GM12878 (cell line): Measurements from ENCODE around the gene N4BP3. TPM values are rescaled to one million over a fixed set of nuclear protein-coding genes. Genes with fewer than 3 reads are reported as not detected.

Experiments
- ATAC-seq: fragments of 200-7000 bp; cut with Tn5 transposase; 3 replicates; pipeline ENCODE4 v1.9.1; 2020; ENCODE audit warnings: mild to moderate bottlenecking, moderate library complexity
- BruUV-seq: library from RNA; stranded (reverse); fragments of 400-500 nt; replicated peaks from 2 replicates; lab custom pipeline; 2021; lab: Mats Ljungman, UMichigan
- CTCF ChIA-PET: fragments of 300-600 bp; sonication (Branson Sonifier 250); formaldehyde crosslinking; extraction: SDS; loops from one replicate; lab custom pipeline; 2021; ENCODE audit warnings: inconsistent platforms; lab: Yijun Ruan, JAX
- POLR2A ChIA-PET: fragments of 350-600 bp; formaldehyde crosslinking; extraction: SDS; loops from one replicate; lab custom pipeline; 2021; ENCODE audit warnings: inconsistent platforms; lab: Charles Lee
- RAD21 ChIA-PET: fragments of 300-600 bp; sonication (Branson Sonifier 250); formaldehyde crosslinking; loops from one replicate; lab custom pipeline; 2023; ENCODE audit warnings: antibody characterized with exemption; ENCODE audit not compliant: unreplicated experiment; lab: Charles Lee
- SMC1A ChIA-PET: fragments of 300-600 bp; sonication (Branson Sonifier 250); formaldehyde crosslinking; loops from one replicate; lab custom pipeline; 2023; ENCODE audit not compliant: unreplicated experiment, uncharacterized antibody; lab: Charles Lee
- DNase-seq: peaks from one replicate; pipeline ENCODE4 v3.0.0-alpha.2; 2011; ENCODE audit warnings: low read depth, low spot score
- FAIRE-seq: peaks from 3 replicates; lab custom pipeline; 2011; peaks lifted over from hg19 to GRCh38; lab: Jason Lieb, UNC
- H2AFZ ChIP-seq: 2 replicates; pipeline ENCODE4 v1.6.0; 2011; ENCODE audit warnings: low read depth, low read length, control low read depth; ENCODE audit not compliant: control insufficient read depth
- H3K27ac ChIP-seq: 2 replicates; pipeline ENCODE4 v1.5.1; 2011; ENCODE audit warnings: control low read depth; ENCODE audit not compliant: control insufficient read depth, insufficient read depth
- H3K27me3 ChIP-seq, 2 experiments: replicated peaks in 1 of 2; 2 replicates each; pipeline versions ENCODE4 v1.6.0 to v1.6.1; 2011; ENCODE audit warnings: low read length in 1 of 2; ENCODE audit not compliant: control insufficient read depth in 2 of 2, insufficient read depth in 2 of 2
- H3K36me3 ChIP-seq, 2 experiments: 2 replicates each; pipeline ENCODE4 v1.5.1; 2011; ENCODE audit warnings: low read length in 1 of 2; ENCODE audit not compliant: control insufficient read depth in 2 of 2, insufficient read depth in 2 of 2
- H3K4me1 ChIP-seq: 2 replicates; pipeline ENCODE4 v1.6.1; 2011; ENCODE audit warnings: mild to moderate bottlenecking, low read length, moderate library complexity, mixed read lengths; ENCODE audit not compliant: control insufficient read depth, insufficient read depth
- H3K4me2 ChIP-seq: 2 replicates; pipeline ENCODE4 v1.6.0; 2011; ENCODE audit warnings: control low read depth; ENCODE audit not compliant: control insufficient read depth, insufficient read depth
- H3K4me3 ChIP-seq: fragments of 200-600 bp; sonication (generic); 2 replicates; pipeline ENCODE4 v1.5.1; 2016
- H3K79me2 ChIP-seq: 2 replicates; pipeline ENCODE4 v1.6.0; 2011; ENCODE audit warnings: low read length; ENCODE audit not compliant: control insufficient read depth, insufficient read depth
- H3K9ac ChIP-seq: 2 replicates; pipeline ENCODE4 v1.8.0; 2011; ENCODE audit warnings: low read length, control low read depth, mixed read lengths; ENCODE audit not compliant: control insufficient read depth, insufficient read depth
- H3K9me3 ChIP-seq: replicated peaks from 3 replicates; pipeline ENCODE4 v1.5.1; 2011; ENCODE audit warnings: mild to moderate bottlenecking, low read length; ENCODE audit not compliant: control insufficient read depth, insufficient read depth
- H4K20me1 ChIP-seq: 2 replicates; pipeline ENCODE4 v1.6.0; 2011; ENCODE audit not compliant: control insufficient read depth, insufficient read depth
- CEBPB ChIP-seq, 2 experiments: fragments of 150-350 bp in 1 of 2; IDR thresholded peaks; 2 replicates each; pipeline ENCODE4 v1.6.1; 2012 to 2014; ENCODE audit warnings: low read depth in 2 of 2, low read length in 2 of 2, borderline replicate concordance in 1 of 2, inconsistent platforms in 1 of 2
- CHD1 ChIP-seq: IDR thresholded peaks from 2 replicates; pipeline ENCODE4 v1.6.1; 2012; ENCODE audit warnings: low read depth, low read length, improper control_type of control experiment
- KDM1A ChIP-seq: fragments of 200-600 bp; sonication (generic); IDR thresholded peaks from 2 replicates; pipeline ENCODE4 v1.6.1; 2016; ENCODE audit warnings: borderline replicate concordance
- MYC ChIP-seq: IDR thresholded peaks from 2 replicates; pipeline ENCODE4 v1.6.1; 2011; ENCODE audit warnings: mild to moderate bottlenecking, low read length, moderate library complexity, inconsistent platforms; ENCODE audit not compliant: insufficient read depth, insufficient replicate concordance, insufficient read length, severe bottlenecking
- PAX5 ChIP-seq: IDR thresholded peaks from 2 replicates; pipeline ENCODE4 v1.6.1; 2011; ENCODE audit warnings: low read depth, low read length, borderline replicate concordance
- WGBS: methylation state at CpG from one replicate; pipeline ENCODE4 v1.1.6; 2016; ENCODE audit warnings: low lambda C conversion rate; ENCODE audit not compliant: insufficient replicate concordance, insufficient coverage; ENCODE audit errors: missing lambda C conversion rate; 5-methylcytosine and 5-hydroxymethylcytosine counted together
- in situ Hi-C: fragments of 300-500 bp; cut with MboI; formaldehyde crosslinking; loops from 9 replicates; pipeline ENCODE4 v1.14.3; 2018; ENCODE audit warnings: mixed read lengths
- intact Hi-C: fragments of 100-400 bp; cut with micrococcal nuclease; formaldehyde crosslinking; loops from one replicate; pipeline ENCODE4 v1.14.2; 2022; ENCODE audit not compliant: unreplicated experiment
- polyA plus RNA-seq, 11 experiments: library from polyadenylated mRNA; depleted of rRNA in 4 of 11; unstranded in 6 of 11; stranded (reverse) in 5 of 11; fragments of >200 nt; fragmentation: Nextera tagmentation in 4 of 11; fragmentation: Illumina TruSeq in 1 of 11; extraction: Ambion mirVana in 4 of 11; extraction: Trizol in 1 of 11; gene quantifications; 1 replicate in 1 of 11; 2 replicates in 10 of 11; pipeline versions ENCODE4 v1.2.1 to v1.2.3, GENCODE V29; 2011 to 2016; ENCODE audit warnings: inconsistent platforms in 2 of 11, missing spikeins in 2 of 11, low read depth in 1 of 11
- total RNA-seq, 4 experiments: library from RNA; depleted of rRNA in 3 of 4; stranded (reverse); fragments of >200 nt in 3 of 4; fragmentation: Illumina TruSeq in 1 of 4; extraction: Trizol in 1 of 4; gene quantifications; 2 replicates each; pipeline versions ENCODE4 v1.2.1 to v1.2.3, GENCODE V29; 2013 to 2021
- TF ChIP-seq, protein P1 (sequence below): fragments of 150-350 bp; IDR thresholded peaks from 2 replicates; pipeline ENCODE4 v1.6.1; 2016; ENCODE audit warnings: low read depth, low read length

The N4BP3 gene
- total and polyA plus RNA-seq, 10 of the 15 experiments (the other 5 are each of a cell fraction or from before 2014, with no cell fraction given), result 0.06 to 13.0 (median 4.3) TPM

DNA sequence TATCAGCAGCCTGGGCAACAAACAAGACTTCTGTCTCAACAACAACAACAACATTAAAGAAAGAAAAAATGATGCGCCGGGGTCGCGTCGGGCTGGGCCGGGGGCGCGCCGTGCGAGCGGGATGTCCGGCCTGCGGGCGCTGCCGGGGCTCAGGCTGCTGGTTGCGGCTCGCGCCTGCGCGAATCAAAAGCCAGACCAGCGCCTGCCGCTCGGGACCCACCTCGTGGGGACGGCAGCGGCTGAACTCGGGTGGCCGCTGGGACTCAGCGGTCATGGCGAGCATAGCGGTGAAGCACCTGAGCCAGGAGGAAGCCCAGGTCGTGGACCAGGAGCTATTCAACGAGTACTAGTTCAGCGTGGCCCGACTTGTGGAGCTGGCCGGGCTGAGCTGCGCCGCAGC lies 52.2 kb downstream of the N4BP3 start:
- ChIA-PET SMC1A (interaction anchor here (0.8 kb wide), 1 partner anchor 90 kb away, joined by 4 read pairs; no protein-coding TSS in a partner anchor), RAD21 (interaction anchor here (0.8 kb wide), 1 partner anchor 88 kb away, joined by 3 read pairs; no protein-coding TSS in a partner anchor), POLR2A (no interaction called here)
- Histone ChIP-seq H2AFZ (no peak overlapping the region), H3K9me3 (no peaks in the 10 kb centered on the region), H3K4me3 (no peak overlapping the region), H3K4me1 (no peaks in the 10 kb centered on the region), H3K27ac (no peak overlapping the region), H3K79me2 (no peaks in the 10 kb centered on the region), H3K9ac (no peak overlapping the region)
- no peak for DNase-seq
- intact Hi-C loops, result no loop called here
- no peak for TF ChIP-seq CEBPB (IDR thresholded peaks at IDR 0.05; ENCODE audit: borderline replicate concordance in 1 of 2, low read depth in 2 of 2, low read length in 2 of 2)
- TF ChIP-seq MYC, result no peak
- TF ChIP-seq, protein P1, sequence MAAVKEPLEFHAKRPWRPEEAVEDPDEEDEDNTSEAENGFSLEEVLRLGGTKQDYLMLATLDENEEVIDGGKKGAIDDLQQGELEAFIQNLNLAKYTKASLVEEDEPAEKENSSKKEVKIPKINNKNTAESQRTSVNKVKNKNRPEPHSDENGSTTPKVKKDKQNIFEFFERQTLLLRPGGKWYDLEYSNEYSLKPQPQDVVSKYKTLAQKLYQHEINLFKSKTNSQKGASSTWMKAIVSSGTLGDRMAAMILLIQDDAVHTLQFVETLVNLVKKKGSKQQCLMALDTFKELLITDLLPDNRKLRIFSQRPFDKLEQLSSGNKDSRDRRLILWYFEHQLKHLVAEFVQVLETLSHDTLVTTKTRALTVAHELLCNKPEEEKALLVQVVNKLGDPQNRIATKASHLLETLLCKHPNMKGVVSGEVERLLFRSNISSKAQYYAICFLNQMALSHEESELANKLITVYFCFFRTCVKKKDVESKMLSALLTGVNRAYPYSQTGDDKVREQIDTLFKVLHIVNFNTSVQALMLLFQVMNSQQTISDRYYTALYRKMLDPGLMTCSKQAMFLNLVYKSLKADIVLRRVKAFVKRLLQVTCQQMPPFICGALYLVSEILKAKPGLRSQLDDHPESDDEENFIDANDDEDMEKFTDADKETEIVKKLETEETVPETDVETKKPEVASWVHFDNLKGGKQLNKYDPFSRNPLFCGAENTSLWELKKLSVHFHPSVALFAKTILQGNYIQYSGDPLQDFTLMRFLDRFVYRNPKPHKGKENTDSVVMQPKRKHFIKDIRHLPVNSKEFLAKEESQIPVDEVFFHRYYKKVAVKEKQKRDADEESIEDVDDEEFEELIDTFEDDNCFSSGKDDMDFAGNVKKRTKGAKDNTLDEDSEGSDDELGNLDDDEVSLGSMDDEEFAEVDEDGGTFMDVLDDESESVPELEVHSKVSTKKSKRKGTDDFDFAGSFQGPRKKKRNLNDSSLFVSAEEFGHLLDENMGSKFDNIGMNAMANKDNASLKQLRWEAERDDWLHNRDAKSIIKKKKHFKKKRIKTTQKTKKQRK, result no peak
- TF ChIP-seq KDM1A, result no peak
- TF ChIP-seq PAX5, result no peak
- no peak for TF ChIP-seq CHD1
- TF ChIP-seq, all 136 proteins: peak for 0
- Histone ChIP-seq H4K20me1 (no peaks in the 10 kb centered on the region), H3K36me3 (no peaks in the 10 kb centered on the region), H3K27me3 (no peaks in the 10 kb centered on the region), H3K4me2 (no peak overlapping the region)
- ATAC-seq (no peak), FAIRE-seq (no peak)
- BruUV-seq, result no TSS peak
- CTCF ChIA-PET, result interaction anchor here (1.0 to 1.5 kb wide), 2 partner anchors 89 to 91 kb away, joined by 3 to 7 read pairs; no protein-coding TSS in a partner anchor
- in situ Hi-C loops, result loop anchor here (10.0 kb wide), 1 partner anchor 561 kb away; the partner anchor contains the start of gene B4GALT7
- 71% methylated on average over 37 of the region's 38 CpGs for WGBS
